ENCODE data around the gene NPTX2. TPM values are rescaled to one million over a fixed set of nuclear protein-coding genes. Genes with fewer than 3 reads are reported as not detected.

NPTX2 gene
- total RNA-seq, 2 donors from 2014 or later = 0.09 TPM; not detected in 1

- Mint-ChIP-seq H3K4me3 (no peak overlapping the region), H3K36me3 (ENCODE audit: insufficient read depth in 2 of 2) (no peaks in the 10 kb centered on the region), H3K4me1 (ENCODE audit: low read depth) (no peaks in the 10 kb centered on the region), H3K27me3 (ENCODE audit: low read depth) (peaks cover 5% of the 10 kb centered on the region), H3K9me3 (no peaks in the 10 kb centered on the region), H3K27ac (no peak overlapping the region)
- ATAC-seq (replicated peaks in 1 of 2) (no peak), DNase-seq (no peak)
Measured at GRCh38 chr7:98598846-98599615, 18.1 kb upstream of the NPTX2 start.

- H3K27ac Mint-ChIP-seq = no peak overlapping the region
- no peak for DNase-seq
- no peaks in the 10 kb centered on the region for H3K36me3 Mint-ChIP-seq (ENCODE audit: insufficient read depth in 2 of 2)
- no peaks in the 10 kb centered on the region for H3K27me3 Mint-ChIP-seq (ENCODE audit: low read depth)
- H3K4me1 Mint-ChIP-seq (ENCODE audit: low read depth) = no peaks in the 10 kb centered on the region
- H3K4me3 Mint-ChIP-seq = no peak overlapping the region
- ATAC-seq (replicated peaks in 1 of 2) = no peak
- H3K9me3 Mint-ChIP-seq = no peaks in the 10 kb centered on the region
Measured at GRCh38 chr7:98599886-98600285, 17.2 kb upstream of the NPTX2 start.

DNA sequence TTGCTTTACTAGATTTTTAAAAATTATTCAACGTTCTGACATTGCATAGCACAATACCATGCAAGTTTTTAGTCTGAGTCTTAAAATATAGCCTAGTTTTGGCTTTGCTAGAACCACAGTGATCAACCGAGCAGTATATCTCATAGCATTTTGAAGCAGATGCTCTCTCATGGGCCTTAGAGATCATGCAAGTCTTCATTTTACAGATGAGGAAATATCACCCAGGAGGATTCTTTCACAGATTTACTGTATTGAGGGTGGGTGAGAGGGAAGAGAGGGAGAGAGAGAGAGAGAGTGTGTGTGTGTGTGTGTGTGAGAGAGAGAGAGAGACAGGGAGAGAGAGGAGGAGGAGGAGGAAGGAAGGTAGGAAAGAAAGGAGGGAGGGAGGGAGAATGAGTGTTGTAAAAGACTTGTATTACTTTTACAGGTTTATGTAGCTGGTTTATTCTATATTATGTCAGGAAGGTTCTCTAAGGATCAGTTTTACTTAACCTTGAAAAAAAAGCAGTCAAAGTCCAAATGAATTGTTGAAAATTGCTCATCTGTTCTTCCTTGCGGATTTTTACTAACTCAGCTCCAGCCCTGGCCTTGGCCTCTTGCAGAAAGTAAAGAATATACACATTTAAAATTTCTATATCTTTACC is 14.2 kb upstream of the NPTX2 start:
- H3K9me3 Mint-ChIP-seq = no peaks in the 10 kb centered on the region
- H3K4me1 Mint-ChIP-seq (ENCODE audit: low read depth) = no peaks in the 10 kb centered on the region
- H3K27ac Mint-ChIP-seq = no peak overlapping the region

GRCh38 chr7:98603399-98603788 is 13.7 kb upstream of the NPTX2 start:
- peaks cover 4% of the 10 kb centered on the region for H3K27me3 Mint-ChIP-seq (ENCODE audit: low read depth)
- ATAC-seq (replicated peaks in 1 of 2) = no peak
- H3K4me1 Mint-ChIP-seq (ENCODE audit: low read depth) = no peaks in the 10 kb centered on the region
- H3K27ac Mint-ChIP-seq = no peak overlapping the region
- no peaks in the 10 kb centered on the region for H3K9me3 Mint-ChIP-seq
- no peaks in the 10 kb centered on the region for H3K36me3 Mint-ChIP-seq (ENCODE audit: insufficient read depth in 2 of 2)
- DNase-seq = no peak
- H3K4me3 Mint-ChIP-seq = no peak overlapping the region

More for the DNA sequence above, 14.2 kb upstream of the NPTX2 start:
- H3K36me3 Mint-ChIP-seq (ENCODE audit: insufficient read depth in 2 of 2) = no peaks in the 10 kb centered on the region
- no peak overlapping the region for H3K4me3 Mint-ChIP-seq
- ATAC-seq (replicated peaks in 1 of 2) = no peak
- H3K27me3 Mint-ChIP-seq (ENCODE audit: low read depth) = peaks cover 4% of the 10 kb centered on the region
- DNase-seq = no peak

GRCh38 chr7:98613601-98614425 is 3.3 kb upstream of the NPTX2 start:
- H3K27me3 Mint-ChIP-seq (ENCODE audit: low read depth) = peaks cover 46% of the 10 kb centered on the region
- no peak for ATAC-seq (replicated peaks in 1 of 2)
- H3K36me3 Mint-ChIP-seq (ENCODE audit: insufficient read depth in 2 of 2) = peaks cover 0 to 1% of the 10 kb centered on the region in 2 donors
- DNase-seq = no peak
- peaks cover 4% of the 10 kb centered on the region for H3K4me1 Mint-ChIP-seq (ENCODE audit: low read depth)
- peaks cover 4 to 5% of the 10 kb centered on the region in 2 donors for H3K9me3 Mint-ChIP-seq
- H3K4me3 Mint-ChIP-seq = no peak overlapping the region
- H3K27ac Mint-ChIP-seq = no peak overlapping the region

DNA sequence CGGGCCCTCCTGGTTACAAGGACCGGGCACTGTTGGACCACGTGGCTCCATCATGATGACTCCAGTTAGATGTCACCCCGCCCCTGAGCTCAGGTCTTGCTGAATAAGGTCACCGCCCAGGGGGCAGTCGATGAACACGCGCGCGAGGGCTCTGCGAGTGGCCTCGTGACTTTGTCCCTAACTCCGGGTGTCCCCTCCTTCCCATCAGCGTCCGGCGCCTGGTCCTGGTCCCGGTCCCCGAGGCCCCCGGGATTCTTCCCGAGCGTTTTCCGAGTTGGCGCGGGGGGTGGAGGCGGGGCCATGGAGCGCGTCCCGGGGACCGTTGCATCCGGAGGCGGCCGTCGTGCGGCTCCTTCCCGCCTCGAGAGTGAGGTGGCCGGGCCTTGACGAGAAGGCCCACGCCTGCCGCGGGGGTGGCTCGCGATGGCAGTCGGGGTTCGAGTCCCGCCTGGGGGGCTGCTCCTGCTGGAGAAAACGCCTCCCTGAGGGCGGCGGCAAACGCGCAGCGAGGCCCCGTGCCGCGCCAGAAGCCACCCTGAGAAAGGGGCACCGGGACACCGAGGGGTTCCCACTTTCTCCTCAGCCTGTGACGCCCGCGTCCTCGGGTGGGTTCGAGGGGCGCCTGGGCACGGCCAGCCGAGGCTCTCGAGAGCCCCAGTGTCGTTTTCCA is 569 bp upstream of the NPTX2 start:
- Mint-ChIP-seq H3K9me3 (peaks cover 0 to 2% of the 10 kb centered on the region in 2 donors), H3K4me3 (no peak overlapping the region), H3K27ac (no peak overlapping the region), H3K27me3 (ENCODE audit: low read depth) (peaks cover 45% of the 10 kb centered on the region), H3K4me1 (ENCODE audit: low read depth) (peaks cover 14% of the 10 kb centered on the region), H3K36me3 (ENCODE audit: insufficient read depth in 2 of 2) (peaks cover 0 to 1% of the 10 kb centered on the region in 2 donors)
- no peak for DNase-seq
- ATAC-seq (replicated peaks in 1 of 2) = no peak

- Mint-ChIP-seq H3K9me3 (peaks cover 0 to 2% of the 10 kb centered on the region in 2 donors), H3K27ac (no peak overlapping the region), H3K4me3 (peak overlapping the region in 1 of 2 donors; percentile 51), H3K4me1 (ENCODE audit: low read depth) (peaks cover 14% of the 10 kb centered on the region), H3K36me3 (ENCODE audit: insufficient read depth in 2 of 2) (peaks cover 0 to 1% of the 10 kb centered on the region in 2 donors), H3K27me3 (ENCODE audit: low read depth) (peaks cover 45% of the 10 kb centered on the region)
- no peak for DNase-seq
- no peak for ATAC-seq (replicated peaks in 1 of 2)
Measured at GRCh38 chr7:98617960-98618418, 904 bp downstream of the NPTX2 start.

- no peak overlapping the region for H3K27ac Mint-ChIP-seq
Measured at GRCh38 chr7:98618786-98619185, 1.7 kb downstream of the NPTX2 start.

GRCh38 chr7:98619450-98620321 is 2.6 kb downstream of the NPTX2 start:
- Mint-ChIP-seq H3K27ac (no peak overlapping the region), H3K4me1 (ENCODE audit: low read depth) (peaks cover 14% of the 10 kb centered on the region), H3K36me3 (ENCODE audit: insufficient read depth in 2 of 2) (peaks cover 0 to 1% of the 10 kb centered on the region in 2 donors), H3K9me3 (no peaks in the 10 kb centered on the region), H3K27me3 (ENCODE audit: low read depth) (peaks cover 44% of the 10 kb centered on the region), H3K4me3 (peak overlapping the region in 1 of 2 donors; percentile 36)
- ATAC-seq (replicated peaks in 1 of 2) = no peak
- no peak for DNase-seq

More at GRCh38 chr7:98618786-98619185, 1.7 kb downstream of the NPTX2 start:
- Mint-ChIP-seq H3K36me3 (ENCODE audit: insufficient read depth in 2 of 2) (peaks cover 0 to 1% of the 10 kb centered on the region in 2 donors), H3K4me1 (ENCODE audit: low read depth) (peaks cover 14% of the 10 kb centered on the region), H3K4me3 (peak overlapping the region in 1 of 2 donors; percentile 70), H3K27me3 (ENCODE audit: low read depth) (peaks cover 45% of the 10 kb centered on the region), H3K9me3 (no peaks in the 10 kb centered on the region)
- no peak for DNase-seq
- ATAC-seq (replicated peaks in 1 of 2) = no peak

- Mint-ChIP-seq H3K4me1 (ENCODE audit: low read depth) (peaks cover 14% of the 10 kb centered on the region), H3K36me3 (ENCODE audit: insufficient read depth in 2 of 2) (peaks cover 0 to 1% of the 10 kb centered on the region in 2 donors), H3K9me3 (no peaks in the 10 kb centered on the region), H3K4me3 (no peak overlapping the region), H3K27me3 (ENCODE audit: low read depth) (peaks cover 28% of the 10 kb centered on the region), H3K27ac (no peak overlapping the region)
- DNase-seq (no peak), ATAC-seq (replicated peaks in 1 of 2) (no peak)
Measured at GRCh38 chr7:98621573-98622482, 4.7 kb downstream of the NPTX2 start.

DNA sequence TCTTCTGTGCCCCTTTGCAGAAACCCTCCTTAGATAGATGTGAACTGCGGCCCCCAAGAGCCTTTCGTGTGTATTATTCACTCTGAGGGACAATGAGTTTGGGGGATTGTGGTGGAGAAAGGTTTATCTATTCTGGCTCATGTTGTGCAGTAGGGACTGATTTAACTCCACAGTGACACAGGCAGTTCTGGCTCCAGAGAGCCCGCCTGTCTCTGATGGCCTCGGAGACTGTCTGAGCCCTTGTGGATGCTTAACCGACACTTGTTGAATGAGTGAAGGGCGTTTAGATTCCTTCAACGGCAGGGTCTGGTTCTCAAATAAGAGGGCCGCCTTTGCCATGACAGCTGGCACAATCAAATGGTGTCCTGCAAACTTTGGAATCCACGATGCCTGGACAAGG is 5.8 kb downstream of the NPTX2 start:
- DNase-seq (no peak), ATAC-seq (replicated peaks in 1 of 2) (no peak)
- Mint-ChIP-seq H3K9me3 (no peaks in the 10 kb centered on the region), H3K36me3 (ENCODE audit: insufficient read depth in 2 of 2) (peaks cover 0 to 1% of the 10 kb centered on the region in 2 donors), H3K27ac (no peak overlapping the region), H3K27me3 (ENCODE audit: low read depth) (peaks cover 28% of the 10 kb centered on the region), H3K4me1 (ENCODE audit: low read depth) (peaks cover 14% of the 10 kb centered on the region), H3K4me3 (no peak overlapping the region)

Measured in activated T-cell treated with anti-CD3 and anti-CD28 coated beads, Interleukin-2, amount 50 U/mL, for 72 hours (primary cell).